Psoas muscle (tissue), 8 donors: ENCODE data around the gene TM6SF1. TPM values are rescaled to one million over a fixed set of nuclear protein-coding genes. Genes with fewer than 3 reads are reported as not detected.
A peak's percentile ranks its signal among the peaks of the same experiment; 100 is the strongest.
"Not testable (repeated sequence)": the region's sequence is repeated elsewhere in the genome, so short reads cannot be mapped to it uniquely, and the experiment has no call there.

Experiments used
- ATAC-seq, 4 donors: fragments of 200-7000 bp; cut with Tn5 transposase; one replicate each; pipeline ENCODE4 v1.9.1; 2020; ENCODE audit warnings: moderate library complexity in 3 of 4, mild to moderate bottlenecking in 2 of 4
- DNase-seq, 2 donors: peaks; one replicate each; pipeline ENCODE4 v3.0.0-alpha.2; 2020
- H3K27ac ChIP-seq: fragments of 200-600 bp; one replicate; pipeline ENCODE4 v1.8.0; 2022
- H3K27me3 ChIP-seq, 3 donors: fragments of 200-600 bp in 1 of 3; one replicate each; pipeline versions ENCODE4 v1.6.1 to v1.8.0; 2013 to 2022; ENCODE audit warnings: low read length in 2 of 3, mild to moderate bottlenecking in 2 of 3, moderate library complexity in 1 of 3; ENCODE audit not compliant: insufficient read depth in 3 of 3
- H3K36me3 ChIP-seq, 2 donors: fragments of 200-600 bp in 1 of 2; one replicate each; pipeline versions ENCODE4 v1.6.1 to v1.8.0; 2013 to 2022; ENCODE audit warnings: low read depth in 1 of 2, mild to moderate bottlenecking in 1 of 2, moderate library complexity in 1 of 2; ENCODE audit not compliant: insufficient read depth in 1 of 2
- H3K4me1 ChIP-seq: fragments of 200-600 bp; one replicate; pipeline ENCODE4 v1.8.0; 2022
- H3K4me3 ChIP-seq: fragments of 200-600 bp; one replicate; pipeline ENCODE4 v1.8.0; 2022; ENCODE audit warnings: mild to moderate bottlenecking
- H3K9me3 ChIP-seq: fragments of 200-600 bp; one replicate; pipeline ENCODE4 v1.8.0; 2022
- CTCF ChIP-seq: fragments of 200-600 bp; IDR thresholded peaks from one replicate; pipeline ENCODE4 v1.8.0; 2022; ENCODE audit warnings: antibody characterized with exemption
- WGBS, 3 donors: extraction: QIAGEN DNeasy Blood & Tissue Kit; methylation state at CpG; one replicate each; pipeline versions ENCODE4 v1.1.6 to v1.1.7; 2013; 5-methylcytosine and 5-hydroxymethylcytosine counted together
- intact Hi-C, 2 donors: fragments of 100-400 bp; cut with DNase I; formaldehyde crosslinking; loops; one replicate each; pipeline versions ENCODE4 v1.11.0 to v1.14.2; 2022
- polyA plus RNA-seq, 3 donors: library from polyadenylated mRNA; stranded (reverse); fragments of 200-250 nt; gene quantifications; one replicate each; pipeline ENCODE4 v1.2.3, GENCODE V29; 2013
- total RNA-seq, 4 donors: library from RNA; stranded (reverse); fragmentation: NEBNext Ultra II Directional in 2 of 4; extraction: Animal tissue kit (Norgen Biotek cat#: 25700) in 2 of 4; gene quantifications; one replicate each; pipeline versions ENCODE4 v1.2.1 to v1.2.4, GENCODE V29; 2021 to 2023
- donor health status: healthy with polysubstance abuse.
- donor health status: DM: no; HTN: no; CAD: no; lungs with moderate emphysema.
- donor health status: Bipolar disorder and iron deficiency.
- donor health status: healthy.
- donor health status: DM: yes; HTN: yes; CAD: no.
- donor health status: DM: no; HTN: no; CAD: no.
- donor health status: DM: no; HTN: no; CAD: no.
- donor health status: DM: yes; HTN: yes; CAD: no.

The TM6SF1 gene
- total and polyA plus RNA-seq, 7 donors, result 9.2 to 23.4 (median 13.8) TPM

GRCh38 chr15:83078712-83079111, 28.7 kb upstream of the TM6SF1 start:
- ATAC-seq (no peak), DNase-seq (no peak)
- TF ChIP-seq CTCF, result no peak
- intact Hi-C loops, result no loop called here
- 66 to 74% (median 66%) methylated on average over 7 of the region's 7 CpGs for WGBS, 3 donors
- H3K36me3 ChIP-seq, result no peaks in the 10 kb centered on the region
- peak overlapping the region; percentile 85 for H3K27ac ChIP-seq
- H3K4me3 ChIP-seq, result no peak overlapping the region
- H3K4me1 ChIP-seq, result peaks cover 22% of the 10 kb centered on the region
- peaks cover under 1% of the 10 kb centered on the region for H3K9me3 ChIP-seq
- no peaks in the 10 kb centered on the region for H3K27me3 ChIP-seq

- no peak for TF ChIP-seq CTCF
- no peak for DNase-seq
- Histone ChIP-seq H3K9me3 (no peaks in the 10 kb centered on the region), H3K36me3 (no peaks in the 10 kb centered on the region), H3K27me3 (no peaks in the 10 kb centered on the region), H3K4me1 (peaks cover 27% of the 10 kb centered on the region), H3K27ac (peak overlapping the region; percentile 65), H3K4me3 (no peak overlapping the region)
- 81 to 85% (median 83%) methylated on average over 5 of the region's 5 CpGs for WGBS, 3 donors
- intact Hi-C loops, result no loop called here
- ATAC-seq, result no peak
Observed at GRCh38 chr15:83081256-83082014, 26.0 kb upstream of the TM6SF1 start.

- no peak for TF ChIP-seq CTCF
- no peak overlapping the region for H3K4me3 ChIP-seq
- WGBS, 3 donors, result 26 to 45% (median 33%) methylated on average over 5 of the region's 5 CpGs
Observed at GRCh38 chr15:83082730-83083386, 24.6 kb upstream of the TM6SF1 start.

GRCh38 chr15:83085461-83085860, 22.0 kb upstream of the TM6SF1 start:
- ATAC-seq, intact Hi-C loops, H3K27me3 ChIP-seq, DNase-seq, H3K4me3 ChIP-seq, H3K27ac ChIP-seq, H3K9me3 ChIP-seq, H3K36me3 ChIP-seq: not testable (repeated sequence)
- peaks cover 26% of the 10 kb centered on the region for H3K4me1 ChIP-seq
- 86 to 92% (median 89%) methylated on average over 3 of the region's 3 CpGs for WGBS, 3 donors

More at GRCh38 chr15:83082730-83083386, 24.6 kb upstream of the TM6SF1 start:
- Histone ChIP-seq H3K27ac (peak overlapping the region; percentile 65), H3K9me3 (no peaks in the 10 kb centered on the region), H3K27me3 (no peaks in the 10 kb centered on the region), H3K36me3 (no peaks in the 10 kb centered on the region), H3K4me1 (peaks cover 24% of the 10 kb centered on the region)
- intact Hi-C loops, result no loop called here
- ATAC-seq (peak; percentile 64 to 88 (median 78)), DNase-seq (peak; percentile 32 to 88)

- H3K4me3 ChIP-seq, H3K36me3 ChIP-seq, H3K9me3 ChIP-seq, DNase-seq, intact Hi-C loops, ATAC-seq, H3K27ac ChIP-seq, H3K27me3 ChIP-seq: not testable (repeated sequence)
- WGBS, 3 donors, result 92 to 94% (median 94%) methylated on average over 8 of the region's 8 CpGs
- peaks cover 26% of the 10 kb centered on the region for H3K4me1 ChIP-seq
Observed at GRCh38 chr15:83085864-83086552, 21.4 kb upstream of the TM6SF1 start.
